WTC11 (cell line): ENCODE data around the gene ZMYND8. TPM values are rescaled to one million over a fixed set of nuclear protein-coding genes. Genes with fewer than 3 reads are reported as not detected.

ENCODE experiments used
- ATAC-seq: fragments of 200-7000 bp; cut with Tn5 transposase; 2 replicates; pipeline ENCODE4 v1.10.0; 2021; ENCODE audit warnings: mild to moderate bottlenecking, moderate library complexity
- CTCF ChIA-PET: fragments of 300-600 bp; sonication (Branson Sonifier 250); formaldehyde crosslinking; loops from one replicate; lab custom pipeline; 2021; ENCODE audit warnings: antibody characterized with exemption; lab: Charles Lee
- POLR2A ChIA-PET: fragments of 350-600 bp; sonication (Branson Sonifier 250); formaldehyde crosslinking; loops from one replicate; lab custom pipeline; 2021; ENCODE audit warnings: antibody characterized with exemption; lab: Charles Lee
- DNase-seq: peaks from one replicate; pipeline ENCODE4 v3.0.0; 2021; ENCODE audit warnings: low spot score
- H3K27ac Mint-ChIP-seq: 2 replicates; pipeline ENCODE4 v1.8.0; 2021; ENCODE audit warnings: mixed read lengths
- H3K27me3 Mint-ChIP-seq: 2 replicates; pipeline ENCODE4 v1.8.0; 2021; ENCODE audit warnings: low read depth, mild to moderate bottlenecking, moderate library complexity, mixed read lengths
- H3K36me3 Mint-ChIP-seq: 2 replicates; pipeline ENCODE4 v1.8.0; 2021; ENCODE audit warnings: mixed read lengths
- H3K4me1 Mint-ChIP-seq: 2 replicates; pipeline ENCODE4 v1.8.0; 2022; ENCODE audit warnings: mixed read lengths
- H3K4me3 Mint-ChIP-seq: 2 replicates; pipeline ENCODE4 v1.8.0; 2021; ENCODE audit warnings: mild to moderate bottlenecking, moderate library complexity, mixed read lengths
- H3K9me3 Mint-ChIP-seq: 2 replicates; pipeline ENCODE4 v1.8.0; 2021; ENCODE audit warnings: mixed read lengths
- CBFB ChIP-seq: sonication (generic); formaldehyde crosslinking; IDR thresholded peaks from 2 replicates; pipeline ENCODE4 v1.8.1; 2022; ENCODE audit warnings: mild to moderate bottlenecking, low read depth, missing genetic modification reagents
- ESRRA ChIP-seq: sonication (generic); formaldehyde crosslinking; IDR thresholded peaks from 2 replicates; pipeline ENCODE4 v1.8.1; 2022; ENCODE audit warnings: mild to moderate bottlenecking, missing genetic modification reagents, borderline replicate concordance
- GABPB1 ChIP-seq: sonication (generic); formaldehyde crosslinking; IDR thresholded peaks from 2 replicates; pipeline ENCODE4 v1.8.1; 2023; ENCODE audit warnings: mild to moderate bottlenecking, missing genetic modification reagents
- GTF2I ChIP-seq: fragments of 250-450 bp; sonication (Bioruptor Pico); conservative IDR thresholded peaks from 2 replicates; pipeline ENCODE4 v1.4.0; 2021; ENCODE audit warnings: mild to moderate bottlenecking
- NR3C1 ChIP-seq: sonication (generic); formaldehyde crosslinking; conservative IDR thresholded peaks from 2 replicates; pipeline ENCODE4 v1.8.1; 2023; ENCODE audit warnings: low read depth, mild to moderate bottlenecking, missing genetic modification reagents
- TCF7 ChIP-seq: sonication (generic); formaldehyde crosslinking; IDR thresholded peaks from 2 replicates; pipeline ENCODE4 v1.8.0; 2022; ENCODE audit warnings: mild to moderate bottlenecking, low read depth, missing genetic modification reagents, moderate library complexity
- TEAD1 ChIP-seq: sonication (generic); formaldehyde crosslinking; IDR thresholded peaks from 2 replicates; pipeline ENCODE4 v1.8.0; 2022; ENCODE audit warnings: mild to moderate bottlenecking, missing genetic modification reagents
- ZNF121 ChIP-seq: sonication (generic); formaldehyde crosslinking; IDR thresholded peaks from 2 replicates; pipeline ENCODE4 v1.8.0; 2023; ENCODE audit warnings: missing genetic modification reagents
- ZNF138 ChIP-seq: sonication (generic); formaldehyde crosslinking; conservative IDR thresholded peaks from 2 replicates; pipeline ENCODE4 v1.8.1; 2022; ENCODE audit warnings: mild to moderate bottlenecking, moderate library complexity, missing genetic modification reagents
- ZNF671 ChIP-seq: fragments of 250-450 bp; sonication (Bioruptor Pico); IDR thresholded peaks from 2 replicates; pipeline ENCODE4 v1.8.0; 2021; ENCODE audit warnings: mild to moderate bottlenecking
- total RNA-seq: library from RNA; stranded (reverse); gene quantifications from 3 replicates; pipeline ENCODE4 v1.2.3, GENCODE V29; 2021
- TF ChIP-seq, protein P1 (sequence below): sonication (generic); formaldehyde crosslinking; IDR thresholded peaks from 2 replicates; pipeline ENCODE4 v1.8.1; 2022; ENCODE audit warnings: mild to moderate bottlenecking, missing genetic modification reagents, moderate library complexity, borderline replicate concordance
- TF ChIP-seq, protein P2 (sequence below): sonication (generic); formaldehyde crosslinking; IDR thresholded peaks from 2 replicates; pipeline ENCODE4 v1.8.0; 2023; ENCODE audit warnings: missing genetic modification reagents
- TF ChIP-seq, protein P3 (sequence below): sonication (generic); formaldehyde crosslinking; conservative IDR thresholded peaks from 2 replicates; pipeline ENCODE4 v1.8.1; 2023; ENCODE audit warnings: mild to moderate bottlenecking, low read depth, missing genetic modification reagents, moderate library complexity
- TF ChIP-seq, protein P4 (sequence below): sonication (generic); formaldehyde crosslinking; conservative IDR thresholded peaks from 2 replicates; pipeline ENCODE4 v1.8.1; 2022; ENCODE audit warnings: mild to moderate bottlenecking, missing genetic modification reagents
- TF ChIP-seq, protein P5 (sequence below): sonication (generic); formaldehyde crosslinking; IDR thresholded peaks from 2 replicates; pipeline ENCODE4 v1.8.1; 2022; ENCODE audit warnings: low read depth, missing genetic modification reagents, borderline replicate concordance

Gene ZMYND8
- total RNA-seq, 1 experiment from 2014 or later = 114 TPM

DNA sequence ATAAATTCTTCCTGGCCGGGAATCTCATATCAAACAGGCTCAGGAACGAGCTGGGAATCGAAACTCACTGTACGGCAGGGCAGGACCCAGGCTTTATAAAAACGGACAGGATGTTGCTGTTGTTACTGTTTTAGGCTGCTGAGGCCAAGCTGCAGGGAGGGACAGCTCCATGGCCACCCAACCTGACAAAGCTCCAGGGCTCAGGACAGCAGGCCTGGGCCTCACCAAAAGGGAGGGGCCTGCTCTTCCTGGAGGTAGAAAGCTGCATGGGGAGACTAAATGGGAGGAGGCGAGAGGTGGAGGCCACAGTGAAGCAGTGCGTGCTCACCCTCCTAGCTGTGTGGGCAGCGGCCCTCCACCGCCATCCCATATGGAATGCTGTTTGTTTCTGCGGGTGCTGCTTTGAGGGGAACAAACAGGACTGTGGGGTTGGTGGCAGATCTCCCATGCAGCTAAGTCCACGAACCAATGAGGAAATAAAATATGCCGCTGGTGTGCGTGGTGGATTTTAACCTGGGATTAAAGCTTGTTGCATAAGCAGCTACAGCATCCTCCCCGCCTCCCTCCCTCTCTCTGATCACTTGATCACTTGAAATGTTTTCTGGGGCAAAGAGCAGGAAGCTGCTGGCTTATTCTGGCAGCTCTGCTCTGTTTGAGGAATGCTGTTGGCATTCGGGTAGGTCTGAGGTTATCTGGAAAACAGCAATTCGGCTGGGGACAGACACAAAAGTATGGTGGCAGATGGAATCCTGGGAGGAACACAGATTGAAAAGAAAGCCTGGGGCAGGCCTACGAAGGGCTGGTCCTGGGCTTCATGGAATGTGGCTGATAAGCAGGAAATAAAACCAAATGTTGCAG lies 2.4 kb upstream of the ZMYND8 start:
- POLR2A ChIA-PET = interaction anchor here (0.5 to 10.3 kb wide), 11 partner anchors 9 to 158 kb away, joined by 3 to 140 read pairs (median 4); no protein-coding TSS in a partner anchor
- Mint-ChIP-seq H3K27me3 (no peaks in the 10 kb centered on the region), H3K27ac (peak overlapping the region; percentile 100)
- DNase-seq = peak; percentile 38
- TF ChIP-seq ZNF138 (CRISPR knock-in tag) (no peak), ZNF121 (no peak), GABPB1 (CRISPR knock-in tag) (peak; percentile 94), TEAD1 (CRISPR knock-in tag) (no peak), ESRRA (no peak), TCF7 (no peak), ZNF671 (CRISPR knock-in tag) (no peak), GTF2I (0 out of 2 replicates have a peak, but pooled peaks have one; percentile 23), NR3C1 (CRISPR knock-in tag) (no peak)
- TF ChIP-seq, protein P1, sequence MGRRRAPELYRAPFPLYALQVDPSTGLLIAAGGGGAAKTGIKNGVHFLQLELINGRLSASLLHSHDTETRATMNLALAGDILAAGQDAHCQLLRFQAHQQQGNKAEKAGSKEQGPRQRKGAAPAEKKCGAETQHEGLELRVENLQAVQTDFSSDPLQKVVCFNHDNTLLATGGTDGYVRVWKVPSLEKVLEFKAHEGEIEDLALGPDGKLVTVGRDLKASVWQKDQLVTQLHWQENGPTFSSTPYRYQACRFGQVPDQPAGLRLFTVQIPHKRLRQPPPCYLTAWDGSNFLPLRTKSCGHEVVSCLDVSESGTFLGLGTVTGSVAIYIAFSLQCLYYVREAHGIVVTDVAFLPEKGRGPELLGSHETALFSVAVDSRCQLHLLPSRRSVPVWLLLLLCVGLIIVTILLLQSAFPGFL = peak; percentile 84; the same call in 1 of the 2 replicates
- TF ChIP-seq, protein P2, sequence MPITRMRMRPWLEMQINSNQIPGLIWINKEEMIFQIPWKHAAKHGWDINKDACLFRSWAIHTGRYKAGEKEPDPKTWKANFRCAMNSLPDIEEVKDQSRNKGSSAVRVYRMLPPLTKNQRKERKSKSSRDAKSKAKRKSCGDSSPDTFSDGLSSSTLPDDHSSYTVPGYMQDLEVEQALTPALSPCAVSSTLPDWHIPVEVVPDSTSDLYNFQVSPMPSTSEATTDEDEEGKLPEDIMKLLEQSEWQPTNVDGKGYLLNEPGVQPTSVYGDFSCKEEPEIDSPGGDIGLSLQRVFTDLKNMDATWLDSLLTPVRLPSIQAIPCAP (CRISPR knock-in tag) = no peak
- TF ChIP-seq, protein P3, sequence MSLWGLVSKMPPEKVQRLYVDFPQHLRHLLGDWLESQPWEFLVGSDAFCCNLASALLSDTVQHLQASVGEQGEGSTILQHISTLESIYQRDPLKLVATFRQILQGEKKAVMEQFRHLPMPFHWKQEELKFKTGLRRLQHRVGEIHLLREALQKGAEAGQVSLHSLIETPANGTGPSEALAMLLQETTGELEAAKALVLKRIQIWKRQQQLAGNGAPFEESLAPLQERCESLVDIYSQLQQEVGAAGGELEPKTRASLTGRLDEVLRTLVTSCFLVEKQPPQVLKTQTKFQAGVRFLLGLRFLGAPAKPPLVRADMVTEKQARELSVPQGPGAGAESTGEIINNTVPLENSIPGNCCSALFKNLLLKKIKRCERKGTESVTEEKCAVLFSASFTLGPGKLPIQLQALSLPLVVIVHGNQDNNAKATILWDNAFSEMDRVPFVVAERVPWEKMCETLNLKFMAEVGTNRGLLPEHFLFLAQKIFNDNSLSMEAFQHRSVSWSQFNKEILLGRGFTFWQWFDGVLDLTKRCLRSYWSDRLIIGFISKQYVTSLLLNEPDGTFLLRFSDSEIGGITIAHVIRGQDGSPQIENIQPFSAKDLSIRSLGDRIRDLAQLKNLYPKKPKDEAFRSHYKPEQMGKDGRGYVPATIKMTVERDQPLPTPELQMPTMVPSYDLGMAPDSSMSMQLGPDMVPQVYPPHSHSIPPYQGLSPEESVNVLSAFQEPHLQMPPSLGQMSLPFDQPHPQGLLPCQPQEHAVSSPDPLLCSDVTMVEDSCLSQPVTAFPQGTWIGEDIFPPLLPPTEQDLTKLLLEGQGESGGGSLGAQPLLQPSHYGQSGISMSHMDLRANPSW (CRISPR knock-in tag) = no peak
- TF ChIP-seq, protein P4, sequence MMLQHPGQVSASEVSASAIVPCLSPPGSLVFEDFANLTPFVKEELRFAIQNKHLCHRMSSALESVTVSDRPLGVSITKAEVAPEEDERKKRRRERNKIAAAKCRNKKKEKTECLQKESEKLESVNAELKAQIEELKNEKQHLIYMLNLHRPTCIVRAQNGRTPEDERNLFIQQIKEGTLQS (CRISPR knock-in tag) = no peak
- TF ChIP-seq, all 79 proteins: peak for 3
- CTCF ChIA-PET = interaction anchor here (0.5 to 8.3 kb wide), 11 partner anchors 8 to 87 kb away, joined by 3 to 111 read pairs (median 5); no protein-coding TSS in a partner anchor
- H3K36me3 Mint-ChIP-seq = peaks cover 6% of the 10 kb centered on the region
- no peaks in the 10 kb centered on the region for H3K9me3 Mint-ChIP-seq
- H3K4me3 Mint-ChIP-seq = peak overlapping the region; percentile 45
- ATAC-seq = peak; percentile 15
- H3K4me1 Mint-ChIP-seq = peaks cover 14% of the 10 kb centered on the region

DNA sequence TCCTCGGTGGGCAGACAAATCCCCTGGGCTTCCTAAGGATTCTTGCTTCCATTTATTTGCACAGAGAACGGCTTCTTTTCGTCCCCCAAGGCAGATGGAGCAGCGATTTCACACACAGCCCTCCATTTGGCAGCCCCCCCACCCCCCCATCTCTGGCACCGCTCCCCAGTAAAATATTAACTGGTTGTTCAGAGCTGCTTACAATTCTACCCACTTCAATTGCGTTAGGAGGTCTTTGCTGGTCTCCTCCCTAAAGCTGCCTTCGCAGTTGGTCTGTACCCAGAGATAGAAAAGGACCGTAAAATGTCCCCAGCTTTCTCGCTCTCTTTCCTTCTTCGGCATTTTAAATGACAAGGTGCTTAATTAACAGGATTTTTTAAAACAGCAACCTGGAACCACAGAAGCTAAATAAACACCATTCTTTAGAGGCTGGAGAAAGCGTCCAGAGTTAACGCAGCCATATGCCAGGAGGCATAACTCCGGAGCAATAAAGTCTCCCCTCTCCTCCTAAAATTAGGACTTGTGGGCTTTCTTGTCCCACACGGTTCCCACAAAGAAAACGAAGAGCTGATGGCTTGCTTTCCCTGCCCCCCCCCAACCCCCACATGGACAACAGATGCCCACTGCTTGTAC lies 1.7 kb upstream of the ZMYND8 start:
- POLR2A ChIA-PET = interaction anchor here (0.5 to 10.3 kb wide), 9 partner anchors 11 to 157 kb away, joined by 3 to 140 read pairs (median 4); no protein-coding TSS in a partner anchor
- no peak for DNase-seq
- peak overlapping the region; percentile 55 for H3K4me3 Mint-ChIP-seq

More for the DNA sequence above, 1.7 kb upstream of the ZMYND8 start:
- Mint-ChIP-seq H3K9me3 (no peaks in the 10 kb centered on the region), H3K27ac (peak overlapping the region; percentile 100), H3K4me1 (peaks cover 9% of the 10 kb centered on the region), H3K36me3 (peaks cover 6% of the 10 kb centered on the region), H3K27me3 (no peaks in the 10 kb centered on the region)
- no peak for ATAC-seq
- CTCF ChIA-PET = interaction anchor here (0.7 to 8.3 kb wide), 9 partner anchors 11 to 86 kb away, joined by 3 to 111 read pairs (median 5); no protein-coding TSS in a partner anchor
- TF ChIP-seq CBFB = no peak
- TF ChIP-seq, protein P4 (CRISPR knock-in tag) = no peak
- TF ChIP-seq, protein P5, sequence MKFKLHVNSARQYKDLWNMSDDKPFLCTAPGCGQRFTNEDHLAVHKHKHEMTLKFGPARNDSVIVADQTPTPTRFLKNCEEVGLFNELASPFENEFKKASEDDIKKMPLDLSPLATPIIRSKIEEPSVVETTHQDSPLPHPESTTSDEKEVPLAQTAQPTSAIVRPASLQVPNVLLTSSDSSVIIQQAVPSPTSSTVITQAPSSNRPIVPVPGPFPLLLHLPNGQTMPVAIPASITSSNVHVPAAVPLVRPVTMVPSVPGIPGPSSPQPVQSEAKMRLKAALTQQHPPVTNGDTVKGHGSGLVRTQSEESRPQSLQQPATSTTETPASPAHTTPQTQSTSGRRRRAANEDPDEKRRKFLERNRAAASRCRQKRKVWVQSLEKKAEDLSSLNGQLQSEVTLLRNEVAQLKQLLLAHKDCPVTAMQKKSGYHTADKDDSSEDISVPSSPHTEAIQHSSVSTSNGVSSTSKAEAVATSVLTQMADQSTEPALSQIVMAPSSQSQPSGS = no peak
